ENCODE results near the gene EIF4E2.
"Not testable (repeated sequence)": the region's sequence is repeated elsewhere in the genome, so short reads cannot be mapped to it uniquely, and the experiment has no call there.

The EIF4E2 gene

DNA sequence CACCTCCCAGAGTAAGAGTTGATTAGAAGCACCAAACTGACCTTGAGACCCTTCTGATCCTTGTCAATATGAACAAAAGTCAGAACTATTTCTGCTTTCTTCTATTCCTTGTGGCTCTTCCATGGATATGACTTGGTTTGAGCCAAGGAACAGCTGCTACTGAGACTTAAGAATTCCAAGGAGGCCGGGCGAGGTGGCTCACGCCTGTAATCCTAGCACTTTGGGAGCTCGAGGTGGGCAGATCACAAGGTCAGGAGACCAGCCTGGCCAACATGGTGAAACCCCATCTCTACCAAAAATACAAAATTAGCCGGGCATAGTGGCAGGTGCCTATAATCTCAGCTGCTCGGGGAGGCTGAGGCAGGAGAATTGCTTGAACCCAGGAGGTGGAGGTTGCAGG, 20.0 kb downstream of the EIF4E2 start:
- not testable (repeated sequence) for DNase-seq

DNA sequence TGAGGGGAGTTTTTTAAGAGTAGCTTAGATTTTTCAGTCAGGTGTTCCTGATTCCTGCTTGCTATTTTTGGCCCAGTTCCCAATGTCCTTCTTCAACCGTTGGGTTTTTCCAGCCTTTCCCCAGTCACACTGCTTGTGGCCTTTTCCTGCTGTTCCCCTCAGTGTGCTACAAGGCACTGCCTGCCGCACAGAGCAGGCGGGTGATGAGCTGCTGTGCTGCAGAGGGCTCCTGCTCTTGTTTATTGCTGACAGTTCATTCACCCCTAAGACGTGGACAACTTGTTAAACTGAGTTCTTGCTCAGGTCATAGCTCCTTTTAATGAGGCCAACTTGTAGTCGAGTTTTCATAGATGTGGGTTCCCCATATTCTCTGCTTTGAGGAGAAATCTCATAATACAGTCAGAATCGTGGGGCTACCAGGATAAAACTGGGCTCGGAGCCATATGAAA, 20.6 kb downstream of the EIF4E2 start:
- no peak for DNase-seq

DNA sequence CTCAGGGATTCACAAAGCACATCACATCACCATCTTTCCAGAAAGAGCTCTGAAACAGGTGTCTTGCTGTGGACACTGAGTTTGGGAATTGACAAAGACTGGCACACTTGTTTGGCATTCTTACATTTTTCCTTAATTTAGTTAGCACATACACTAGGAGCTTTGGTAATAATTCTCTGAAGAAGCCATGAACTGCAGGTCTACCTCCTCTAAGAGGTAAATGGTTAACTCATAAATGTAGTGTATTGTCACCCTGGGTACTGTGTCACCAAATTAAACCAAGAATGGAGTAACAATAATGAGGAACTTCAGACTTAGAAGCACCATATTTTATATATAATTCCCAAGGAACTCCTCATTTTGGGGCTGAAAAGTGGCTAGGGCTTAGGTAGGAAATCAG, 22.6 kb downstream of the EIF4E2 start:
- DNase-seq = no peak

DNA sequence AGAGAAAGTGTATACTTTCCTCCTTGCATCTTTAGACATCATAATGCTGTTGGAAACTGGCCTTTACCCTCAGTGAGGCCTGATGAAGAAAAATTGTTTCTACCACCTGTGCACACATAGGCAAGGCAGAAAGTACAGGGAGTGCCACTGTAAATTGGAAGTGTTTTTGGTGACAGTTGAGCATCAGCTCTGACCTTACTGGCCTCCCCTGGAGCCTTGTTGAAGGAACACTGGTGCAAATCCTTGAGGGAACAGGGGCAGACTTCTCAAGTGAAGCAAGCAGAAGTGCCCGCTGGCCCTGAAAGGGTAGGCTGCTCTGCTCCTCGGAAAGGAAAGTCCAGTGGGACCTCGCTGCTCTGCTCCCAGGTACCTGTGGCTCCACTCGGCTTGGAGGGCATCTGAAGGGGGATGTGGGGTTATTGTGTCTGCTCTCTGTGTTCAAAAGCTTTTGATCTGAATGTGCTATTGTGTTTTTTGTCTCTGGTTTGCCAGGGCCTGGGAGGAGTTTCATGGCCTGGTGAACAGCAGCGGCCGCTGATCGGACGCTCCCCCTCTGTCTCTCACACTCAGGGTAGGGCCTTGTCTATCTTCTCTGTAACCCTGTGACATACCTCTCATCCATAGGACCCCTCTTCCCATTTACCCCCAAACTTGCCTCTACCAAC, 23.4 kb downstream of the EIF4E2 start:
- DNase-seq = no peak

DNA sequence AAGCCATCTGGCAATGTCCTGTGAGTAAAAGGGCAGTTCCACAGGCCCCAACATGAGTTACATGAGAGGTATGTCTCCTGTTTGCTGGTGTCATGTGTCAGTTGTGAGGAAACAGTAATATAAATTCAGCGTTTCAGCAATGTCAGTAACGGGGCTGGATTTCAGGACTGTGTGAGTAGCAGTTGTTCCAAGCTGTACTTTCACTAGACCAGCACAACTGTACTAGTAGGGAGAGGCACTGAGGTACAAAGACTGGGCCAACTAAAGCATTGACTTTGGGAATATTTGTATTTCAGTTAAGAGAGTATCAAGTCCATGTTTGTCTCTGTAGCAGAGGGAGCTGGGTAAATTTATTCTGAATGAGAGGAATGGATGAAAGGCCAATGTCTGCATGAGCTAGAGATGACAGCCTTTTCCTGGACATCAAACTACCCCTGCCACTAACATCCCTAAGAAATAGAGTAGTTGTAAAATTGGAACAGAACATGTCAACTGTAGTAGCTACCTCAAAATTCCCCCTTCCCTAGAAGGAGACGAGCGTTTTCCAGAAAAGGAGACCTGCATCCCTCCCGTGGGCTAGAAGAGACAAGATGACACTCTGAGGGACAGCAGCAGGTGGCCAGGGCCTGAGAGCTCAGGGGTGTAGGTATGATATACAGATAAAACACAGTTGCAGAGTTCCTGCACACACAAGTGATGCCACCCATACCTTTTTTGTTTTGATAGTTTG, 24.4 kb downstream of the EIF4E2 start:
- no peak for DNase-seq

DNA sequence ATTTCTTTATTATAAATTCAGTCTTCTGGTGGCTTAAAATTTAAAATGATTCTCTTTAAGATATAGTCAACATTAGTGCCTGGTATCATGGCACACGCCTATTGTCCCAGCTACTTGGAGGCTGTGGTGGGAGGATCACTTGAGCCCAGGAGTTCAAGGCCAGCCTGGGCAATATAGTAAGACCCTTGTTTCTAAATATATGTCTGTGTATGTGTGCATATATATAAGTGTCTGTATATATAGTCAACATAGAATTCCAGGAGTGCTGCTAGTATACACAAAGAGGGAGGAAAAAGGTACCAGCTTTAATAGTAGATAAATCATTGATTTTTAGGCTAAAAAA, 24.9 kb downstream of the EIF4E2 start:
- DNase-seq = no peak

DNA sequence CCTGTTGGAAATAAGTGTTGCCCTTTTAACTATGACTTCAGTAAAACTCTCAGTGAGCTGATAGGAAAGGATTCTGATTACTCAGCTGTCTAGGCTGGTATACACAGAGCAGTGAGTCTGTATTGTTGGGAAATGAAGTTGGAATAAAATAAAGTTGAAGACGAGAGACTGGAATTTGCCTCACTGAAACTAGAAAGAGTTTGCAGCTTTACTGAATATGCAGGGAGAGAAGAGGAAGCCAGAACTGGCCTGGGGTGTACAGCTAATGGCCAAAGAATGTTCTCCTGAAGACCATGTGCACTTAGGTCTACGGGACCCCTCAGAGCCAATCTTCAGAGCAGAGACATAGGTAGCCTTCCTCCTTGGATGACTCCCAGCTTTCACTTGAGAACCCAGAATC, 26.5 kb downstream of the EIF4E2 start:
- no peak for DNase-seq

DNA sequence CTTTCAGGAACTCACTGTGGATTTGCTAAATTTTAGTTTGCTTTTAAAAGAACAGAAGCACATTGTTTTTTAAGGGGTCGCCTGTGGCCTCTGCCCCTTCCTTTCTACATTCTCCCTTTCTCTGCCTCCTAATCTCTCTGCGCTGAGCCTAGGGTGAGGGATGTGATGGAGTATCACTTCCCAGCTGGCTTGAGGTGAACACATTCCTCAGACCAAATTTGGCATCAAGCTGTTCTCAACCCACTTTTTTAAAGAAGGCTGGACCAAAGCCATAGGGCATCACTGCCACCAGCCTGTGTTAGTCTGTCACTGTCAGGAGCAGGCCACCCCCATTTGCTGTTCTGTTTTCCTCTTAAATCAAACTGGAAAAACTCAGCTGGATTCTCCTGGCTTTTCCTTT, 27.4 kb downstream of the EIF4E2 start:
- no peak for DNase-seq

DNA sequence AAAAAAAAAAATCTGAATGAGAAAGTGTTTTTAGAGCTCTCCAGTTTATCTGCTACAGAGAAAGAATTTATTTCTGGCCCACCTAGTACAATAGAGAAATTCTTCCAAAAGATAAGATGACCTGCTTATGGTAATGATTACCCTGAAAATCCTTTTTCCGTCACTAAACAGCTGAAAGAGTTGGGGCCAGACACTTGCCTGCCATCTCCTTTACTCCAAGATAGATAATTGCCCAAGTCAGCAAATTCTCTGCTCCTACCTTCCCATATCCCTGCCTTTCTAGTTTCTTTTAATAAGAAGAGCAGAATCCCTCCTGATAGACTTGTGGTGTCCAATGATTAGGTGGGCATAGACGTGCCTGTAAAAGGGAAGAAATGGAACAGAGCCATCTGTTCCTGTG, 28.1 kb downstream of the EIF4E2 start:
- DNase-seq = no peak

DNA sequence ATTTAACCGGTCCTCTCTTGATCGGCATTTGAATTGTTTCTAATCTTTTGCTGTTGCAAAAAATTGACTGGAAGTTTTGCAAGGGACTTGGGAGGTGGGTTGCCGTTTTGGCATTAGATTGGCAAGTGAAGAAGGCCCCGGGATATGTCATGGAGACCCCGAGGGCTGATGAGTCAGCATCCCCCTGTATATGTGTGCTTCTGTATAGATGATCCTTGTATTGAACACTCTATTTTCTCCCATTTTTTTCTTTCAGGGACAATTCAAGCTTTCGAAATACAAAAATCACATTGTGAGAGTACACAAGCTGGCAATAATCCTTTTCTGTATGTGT, 30.1 kb downstream of the EIF4E2 start:
- DNase-seq = no peak

DNA sequence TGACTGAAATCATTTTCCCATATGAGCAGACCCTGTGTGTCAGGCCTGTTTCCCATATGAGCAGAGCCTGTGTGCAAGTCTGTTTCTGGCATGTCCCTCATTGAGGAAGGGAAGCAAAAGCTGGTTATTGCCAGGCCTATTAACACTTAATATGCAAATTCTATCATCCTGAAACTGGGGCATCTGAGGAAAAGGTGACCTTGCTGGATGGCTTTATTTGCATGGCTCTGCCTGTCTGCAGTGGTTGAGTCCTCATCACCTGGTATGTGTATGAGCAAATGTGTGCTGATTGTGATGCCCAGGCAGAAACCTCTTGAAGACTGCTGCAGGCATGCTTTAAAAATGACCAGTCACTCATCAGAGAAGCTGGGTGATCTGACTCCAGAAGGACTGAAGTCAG, 31.2 kb downstream of the EIF4E2 start:
- DNase-seq = no peak

DNA sequence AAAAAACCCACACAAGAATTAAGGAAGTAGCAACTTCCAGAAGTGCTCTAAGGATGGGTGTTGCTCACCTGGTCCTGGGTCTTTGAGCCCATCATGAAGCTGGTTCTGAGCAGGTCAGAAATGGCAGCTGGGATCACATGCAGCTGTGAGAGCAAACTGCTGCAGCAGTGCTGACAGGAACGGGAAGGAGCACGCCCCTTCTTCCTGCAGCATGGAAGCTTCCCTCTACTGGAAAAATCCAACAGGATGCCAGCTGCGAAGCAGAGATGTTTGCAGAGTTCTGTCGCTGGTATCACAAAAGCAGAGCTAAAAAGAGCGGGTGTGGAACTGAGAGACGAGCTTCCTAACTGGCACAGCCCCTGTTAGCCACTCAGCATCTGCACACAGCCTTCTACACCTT, 33.7 kb downstream of the EIF4E2 start:
- DNase-seq = no peak

DNA sequence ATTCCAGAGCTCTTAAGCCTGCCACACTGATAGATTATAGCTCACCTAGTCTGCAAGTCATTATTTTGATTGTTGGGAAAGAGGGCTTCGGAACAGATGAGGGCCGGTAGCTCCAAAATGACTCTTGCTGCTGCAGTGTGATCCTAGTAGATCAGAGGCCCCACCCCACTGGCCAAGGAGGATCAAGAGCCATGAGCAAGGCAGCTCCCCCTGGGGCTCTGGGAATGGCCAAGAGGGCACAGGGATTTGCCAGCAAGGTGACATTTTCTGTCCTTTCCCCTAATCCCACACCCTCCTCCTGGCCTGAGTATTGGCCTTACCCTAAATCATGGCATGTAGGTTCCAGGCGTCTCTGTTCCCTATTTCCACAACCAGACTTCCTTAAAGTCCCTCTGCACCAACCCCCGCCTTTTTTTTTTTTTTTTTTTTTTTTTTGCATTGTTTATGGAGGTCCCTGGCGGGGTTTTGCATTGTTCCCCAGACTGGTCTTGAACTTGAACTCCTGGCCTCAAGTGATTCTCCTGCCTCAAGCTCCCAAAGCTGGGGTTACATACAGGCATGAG, 36.5 kb downstream of the EIF4E2 start:
- DNase-seq = peak; percentile 41 to 42

DNA sequence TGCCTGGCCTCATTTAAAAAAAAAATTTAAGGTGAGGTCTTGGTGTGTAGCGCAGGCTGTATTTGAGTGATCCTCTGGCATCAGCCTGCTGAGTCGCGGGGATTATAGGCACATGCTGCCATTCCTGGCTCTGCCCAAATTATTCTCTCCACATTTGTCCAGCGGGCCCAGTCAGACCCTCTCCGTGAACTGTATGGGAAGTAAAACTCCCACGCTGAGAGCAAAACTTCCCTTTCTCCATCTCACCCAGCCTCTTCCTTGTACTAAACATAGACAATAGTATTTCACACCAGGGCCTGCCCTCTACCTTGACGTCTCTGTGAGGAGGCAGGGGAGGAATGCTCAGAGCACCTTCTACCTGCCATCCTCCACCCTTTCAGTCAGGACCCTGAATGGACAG, 37.0 kb downstream of the EIF4E2 start:
- DNase-seq = peak; percentile 77 to 86

DNA sequence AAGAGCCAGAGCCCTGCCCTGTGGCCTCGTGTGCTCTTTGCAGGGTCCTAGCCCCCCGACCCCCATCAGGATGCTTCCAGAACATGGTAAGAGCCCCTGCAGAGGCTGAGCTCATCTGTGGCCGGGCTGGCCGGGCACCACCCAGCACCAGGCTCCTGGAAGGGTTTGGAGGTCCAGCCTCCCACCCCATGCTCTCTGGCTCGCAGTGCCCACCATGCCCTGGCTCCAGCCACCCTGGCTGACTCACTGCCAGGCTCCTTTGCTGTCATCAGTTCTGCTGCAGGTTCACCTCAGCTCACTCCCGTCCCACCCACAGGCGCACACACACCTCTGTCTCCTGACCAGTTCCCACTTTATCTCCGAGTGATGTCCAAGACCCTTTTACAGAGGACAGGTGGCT, 37.5 kb downstream of the EIF4E2 start:
- DNase-seq = no peak

DNA sequence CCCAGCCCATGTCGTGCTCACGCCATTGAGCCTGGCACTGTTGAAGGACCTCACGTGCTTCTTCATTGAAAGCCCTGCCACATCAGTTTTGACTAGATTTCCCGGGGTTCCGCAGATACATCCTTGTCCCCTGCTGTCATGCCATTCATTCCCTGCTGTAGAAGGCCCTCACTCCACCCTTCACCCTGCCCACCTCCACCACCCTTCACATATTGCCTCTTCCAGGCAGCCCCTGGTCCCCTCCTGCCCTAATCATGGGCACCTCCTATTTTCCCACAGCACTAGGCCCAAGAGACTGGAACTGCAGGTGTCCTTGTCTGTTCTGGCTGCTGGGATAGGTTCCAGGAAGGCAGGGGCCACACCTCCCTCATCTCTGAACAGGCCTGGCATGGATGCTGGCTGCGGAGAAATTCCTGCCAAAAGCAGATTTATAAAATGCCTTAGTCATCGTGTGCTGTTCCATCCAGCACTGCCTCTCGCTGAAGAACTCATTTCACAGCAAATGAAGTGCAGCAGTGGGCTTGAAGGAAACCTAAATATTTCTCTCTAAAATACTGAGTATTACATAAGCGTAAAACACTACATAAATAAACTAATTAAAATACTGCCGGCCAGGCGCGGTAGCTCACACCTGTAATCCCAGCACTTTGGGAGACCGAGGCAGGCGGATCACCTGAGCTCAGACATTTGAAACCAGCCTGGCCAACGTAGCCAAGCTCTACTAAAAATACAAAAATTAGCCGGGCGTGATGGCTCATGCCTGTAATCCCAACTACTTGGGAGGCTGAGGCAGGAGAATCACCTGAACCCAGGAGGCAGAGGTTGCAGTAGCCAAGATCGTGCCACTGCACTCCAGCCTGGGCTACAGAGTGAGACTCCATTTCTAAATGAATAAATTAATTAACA, 38.4 kb downstream of the EIF4E2 start:
- no peak for DNase-seq

DNA sequence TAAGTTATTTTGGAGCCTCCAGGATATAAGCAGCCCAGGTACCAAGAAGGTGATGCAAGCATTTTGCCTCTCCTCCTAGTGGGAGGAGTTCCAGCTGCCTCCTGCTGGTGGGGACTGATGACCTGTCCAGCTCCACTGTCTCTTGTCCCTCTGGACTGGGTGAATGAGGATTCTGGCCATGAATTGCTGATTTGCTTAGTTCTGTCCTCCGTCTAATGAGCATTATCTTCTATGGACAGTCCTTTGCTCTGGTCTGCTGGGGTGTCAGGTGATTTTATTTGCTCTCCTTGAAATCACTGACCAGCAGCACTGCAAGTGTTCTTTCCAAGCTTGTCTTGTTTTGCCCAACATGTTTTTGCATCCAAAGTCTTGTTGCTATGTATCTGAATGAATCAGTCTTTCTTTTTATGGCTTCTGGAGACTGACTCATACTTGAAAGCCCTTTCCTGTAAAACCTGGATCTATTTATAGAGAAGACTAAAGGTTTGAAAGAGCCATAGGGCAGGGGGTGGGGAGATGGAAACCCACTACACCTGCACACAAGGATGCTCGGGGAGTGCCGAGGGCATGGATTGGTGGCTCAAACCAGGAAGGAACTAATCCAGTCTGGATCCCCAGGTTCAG, 42.4 kb downstream of the EIF4E2 start:
- no peak for DNase-seq

DNA sequence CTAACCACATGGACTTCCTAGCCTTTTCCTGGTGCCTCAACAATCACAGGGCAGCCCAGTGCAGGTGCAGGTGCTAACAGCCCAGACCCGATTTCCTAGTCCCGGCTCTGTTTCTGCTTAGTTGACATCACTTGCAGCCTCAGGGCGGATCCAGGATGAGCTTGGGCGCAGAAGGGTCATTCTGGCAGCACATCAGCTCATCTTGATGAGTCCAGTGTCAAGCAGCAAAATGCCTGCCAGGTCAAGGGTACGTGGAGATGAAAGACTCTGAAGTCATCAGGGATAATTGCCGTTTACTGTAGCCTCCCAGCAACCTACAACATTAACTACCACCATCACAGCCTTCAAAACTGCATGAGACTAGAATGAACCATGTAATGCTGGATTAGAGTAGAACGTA, 43.5 kb downstream of the EIF4E2 start:
- DNase-seq = no peak

DNA sequence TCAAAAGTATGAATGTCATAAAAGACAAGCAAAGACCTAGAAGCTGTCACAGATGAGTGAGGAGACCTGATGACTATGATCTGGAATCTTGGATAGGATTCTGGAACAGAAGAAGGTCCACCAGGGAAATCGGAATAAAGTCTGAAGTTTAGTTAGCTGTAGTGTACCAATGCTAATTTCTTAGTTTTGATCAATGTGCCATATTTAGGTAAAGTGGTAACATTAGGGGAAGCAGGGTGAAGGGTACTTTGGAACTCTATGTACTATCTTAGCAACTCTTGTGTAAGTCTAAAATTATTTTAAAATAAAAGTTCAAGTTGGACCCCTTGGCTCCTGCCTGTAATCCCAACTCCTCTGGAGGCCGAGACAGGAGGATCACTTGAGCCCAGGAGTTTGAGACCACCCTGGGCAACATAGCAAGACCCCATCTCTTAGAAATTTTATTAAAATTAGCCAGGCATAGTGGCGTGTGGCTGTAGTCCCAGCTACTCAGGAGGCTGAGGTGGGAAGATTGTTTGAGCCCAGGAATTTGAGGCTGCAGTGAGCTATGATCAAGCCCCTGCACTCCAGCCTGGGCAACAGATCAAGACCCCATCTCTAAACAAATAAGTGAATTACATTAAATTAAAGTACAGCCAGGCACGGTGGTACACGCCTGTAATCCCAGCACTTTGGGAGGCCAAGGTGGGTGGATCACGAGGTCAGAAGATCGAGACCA, 47.0 kb downstream of the EIF4E2 start:
- DNase-seq = no peak

DNA sequence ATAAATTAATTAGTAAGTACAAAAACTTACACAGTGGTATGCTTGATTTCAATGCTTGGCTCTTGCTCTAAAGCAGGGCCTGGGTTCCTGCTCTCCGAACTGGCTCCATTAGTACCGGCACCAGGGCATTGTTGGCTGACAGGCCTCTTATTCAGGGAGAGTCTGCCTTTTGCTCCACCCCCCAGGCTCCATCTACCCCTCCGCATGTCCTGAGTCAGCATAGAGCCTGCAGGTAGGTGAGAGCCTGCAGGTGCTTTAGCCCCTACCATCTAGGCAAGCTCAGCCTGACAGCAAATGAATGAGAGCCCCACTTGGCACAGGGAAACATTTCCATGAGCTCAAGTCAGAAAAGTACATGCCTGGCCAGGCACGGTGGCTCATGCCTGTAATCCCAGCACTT, 47.8 kb downstream of the EIF4E2 start:
- DNase-seq = no peak

DNA sequence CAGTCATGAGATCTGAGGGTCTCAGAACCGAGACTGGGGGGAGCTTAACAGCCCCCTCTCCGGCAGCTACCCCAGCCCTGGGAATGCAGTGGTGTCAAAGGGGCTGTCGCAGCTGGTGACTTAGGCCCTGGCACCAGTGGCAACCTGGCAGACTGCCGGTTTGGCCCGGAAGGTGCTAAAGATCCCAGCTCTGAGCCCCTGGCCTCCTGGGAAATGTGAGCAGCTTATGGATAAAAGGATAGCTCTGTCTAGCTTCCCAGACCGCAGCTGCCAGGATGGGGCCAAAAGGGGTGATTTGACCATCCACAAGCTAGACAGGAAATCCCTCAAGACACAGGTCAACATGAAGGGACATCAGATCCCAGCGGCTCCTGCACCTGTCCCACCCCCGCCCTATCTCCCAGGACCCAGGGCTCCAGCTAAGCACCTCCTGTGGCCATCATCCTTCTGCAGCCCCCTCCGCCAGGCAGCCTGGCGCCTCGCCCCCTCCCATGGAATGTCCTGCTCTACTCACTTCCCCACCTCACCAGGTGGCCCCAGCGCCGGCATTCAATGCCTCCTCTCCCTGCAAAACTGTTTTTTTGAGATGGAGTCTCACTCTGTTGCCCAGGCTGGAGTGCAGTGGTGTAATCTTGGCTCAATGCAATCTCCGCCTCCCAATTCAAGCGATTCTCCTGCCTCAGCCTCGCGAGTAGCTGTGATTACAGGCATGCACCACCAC, 49.7 kb downstream of the EIF4E2 start:
- no peak for DNase-seq

DNA sequence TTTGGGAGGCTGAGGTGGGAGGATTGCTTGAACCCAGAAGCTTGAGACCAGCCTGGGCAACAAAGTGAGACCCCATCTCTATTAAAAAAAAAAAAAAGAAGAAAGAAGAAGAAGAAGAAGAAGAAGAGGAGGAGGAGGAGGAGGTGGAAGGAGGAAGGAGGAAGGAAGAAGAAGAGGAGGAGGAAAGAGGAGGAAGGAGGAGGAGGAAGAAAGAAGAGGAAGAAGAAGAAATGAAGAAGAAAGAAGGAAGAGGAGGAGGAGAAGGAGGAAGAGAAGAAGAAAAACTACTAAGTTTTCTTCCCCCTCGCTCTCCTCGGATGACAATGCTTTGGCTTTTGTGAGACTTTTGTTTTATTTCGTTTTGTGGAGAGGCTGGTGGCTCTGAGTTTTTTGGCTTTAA, 52.8 kb downstream of the EIF4E2 start:
- no peak for DNase-seq

Data from inflammatory macrophage (primary cell).